Tibial nerve (tissue), 4 donors: ENCODE results near the gene HLF.

Source experiments
- EP300 ChIP-seq, 2 donors: sonication (generic); formaldehyde crosslinking; IDR thresholded peaks; one replicate each; pipeline ENCODE4 v1.6.1; 2017; ENCODE audit warnings: antibody characterized with exemption in 2 of 2, mild to moderate bottlenecking in 1 of 2
- TF ChIP-seq, protein P1 (sequence below), 5 experiments: fragments of 200-600 bp in 3 of 5; fragments of 450-650 bp in 2 of 5; sonication (generic) in 3 of 5; IDR thresholded peaks; one replicate each; pipeline ENCODE4 v1.5.1; 2016 to 2019; ENCODE audit warnings: antibody characterized with exemption in 5 of 5, mild to moderate bottlenecking in 3 of 5, moderate library complexity in 2 of 5

DNA sequence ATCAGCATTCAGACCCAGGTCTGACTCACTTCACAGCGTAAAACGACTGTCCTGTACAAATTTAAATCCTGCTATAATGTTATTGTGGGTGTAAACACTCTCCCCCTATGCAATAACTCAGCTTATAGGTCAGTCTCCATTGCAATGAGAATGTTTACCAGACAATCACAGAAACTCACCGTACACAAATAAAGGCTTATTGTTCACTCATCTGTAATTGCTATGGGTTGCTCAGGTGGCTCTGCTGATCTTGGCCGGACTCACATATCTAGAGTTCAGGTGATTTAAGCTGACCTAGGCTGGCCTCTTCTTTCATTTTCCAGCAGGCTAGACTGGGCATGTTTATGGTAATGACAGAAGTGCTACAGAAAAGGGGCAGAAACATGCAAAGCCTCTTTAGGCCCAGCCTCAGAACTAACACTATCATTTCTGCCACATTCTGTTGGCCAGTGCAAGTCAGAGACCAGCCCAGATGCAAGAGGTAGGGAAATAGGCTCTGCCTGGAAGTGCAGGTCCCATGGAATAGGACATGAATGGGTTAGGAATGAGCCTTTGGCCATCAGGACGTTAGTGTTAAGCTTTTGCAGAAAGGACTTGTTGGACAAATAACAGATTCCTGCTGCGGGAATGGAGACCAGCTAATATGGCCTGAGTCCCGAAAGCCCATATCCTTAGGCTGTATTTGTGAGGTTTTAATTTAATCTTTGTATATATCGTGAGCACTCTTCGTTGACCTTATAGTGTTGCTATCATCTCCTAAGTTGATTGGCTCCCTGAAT is 44.0 kb downstream of the HLF start:
- TF ChIP-seq, protein P1, sequence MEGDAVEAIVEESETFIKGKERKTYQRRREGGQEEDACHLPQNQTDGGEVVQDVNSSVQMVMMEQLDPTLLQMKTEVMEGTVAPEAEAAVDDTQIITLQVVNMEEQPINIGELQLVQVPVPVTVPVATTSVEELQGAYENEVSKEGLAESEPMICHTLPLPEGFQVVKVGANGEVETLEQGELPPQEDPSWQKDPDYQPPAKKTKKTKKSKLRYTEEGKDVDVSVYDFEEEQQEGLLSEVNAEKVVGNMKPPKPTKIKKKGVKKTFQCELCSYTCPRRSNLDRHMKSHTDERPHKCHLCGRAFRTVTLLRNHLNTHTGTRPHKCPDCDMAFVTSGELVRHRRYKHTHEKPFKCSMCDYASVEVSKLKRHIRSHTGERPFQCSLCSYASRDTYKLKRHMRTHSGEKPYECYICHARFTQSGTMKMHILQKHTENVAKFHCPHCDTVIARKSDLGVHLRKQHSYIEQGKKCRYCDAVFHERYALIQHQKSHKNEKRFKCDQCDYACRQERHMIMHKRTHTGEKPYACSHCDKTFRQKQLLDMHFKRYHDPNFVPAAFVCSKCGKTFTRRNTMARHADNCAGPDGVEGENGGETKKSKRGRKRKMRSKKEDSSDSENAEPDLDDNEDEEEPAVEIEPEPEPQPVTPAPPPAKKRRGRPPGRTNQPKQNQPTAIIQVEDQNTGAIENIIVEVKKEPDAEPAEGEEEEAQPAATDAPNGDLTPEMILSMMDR (IDR thresholded peaks at IDR 0.05), result no peak
- no peak for TF ChIP-seq EP300 (IDR thresholded peaks at IDR 0.05)
